Transverse colon (tissue), 4 donors: ENCODE measurements around the gene NR1D2. TPM values are rescaled to one million over a fixed set of nuclear protein-coding genes. Genes with fewer than 3 reads are reported as not detected.

Experiments
- DNase-seq: peaks from one replicate; pipeline ENCODE4 v3.0.0-alpha.2; 2019
- H3K27ac ChIP-seq, 4 donors: fragments of 200-600 bp; sonication (generic); 2 replicates each; pipeline ENCODE4 v1.5.1; 2016 to 2018; ENCODE audit warnings: inconsistent platforms in 4 of 4
- H3K27me3 ChIP-seq: fragments of 200-600 bp; sonication (generic); 2 replicates; pipeline ENCODE4 v1.5.1; 2017; ENCODE audit warnings: inconsistent platforms
- H3K36me3 ChIP-seq, 4 donors: fragments of 200-600 bp; sonication (generic); 2 replicates each; pipeline ENCODE4 v1.5.1; 2017 to 2019; ENCODE audit warnings: inconsistent platforms in 4 of 4
- H3K4me1 ChIP-seq, 4 donors: fragments of 200-600 bp; sonication (generic); 2 replicates each; pipeline ENCODE4 v1.5.1; 2017 to 2020; ENCODE audit warnings: inconsistent platforms in 4 of 4
- H3K4me3 ChIP-seq, 4 donors: fragments of 200-600 bp; sonication (generic); 1 replicate in 1 of 4; 2 replicates in 3 of 4; pipeline versions ENCODE4 v1.5.1 to v1.6.1; 2017 to 2019; ENCODE audit warnings: inconsistent platforms in 4 of 4
- H3K9me3 ChIP-seq, 2 donors: fragments of 200-600 bp; sonication (generic); 2 replicates each; pipeline ENCODE4 v1.5.1; 2017 to 2019; ENCODE audit warnings: inconsistent platforms in 2 of 2
- EP300 ChIP-seq: sonication (generic); formaldehyde crosslinking; IDR thresholded peaks from one replicate; pipeline ENCODE4 v1.6.1; 2017; ENCODE audit warnings: antibody characterized with exemption, low read depth
- POLR2A ChIP-seq: fragments of 450-650 bp; IDR thresholded peaks from one replicate; pipeline ENCODE4 v1.6.1; 2016; ENCODE audit warnings: antibody characterized with exemption, mild to moderate bottlenecking, moderate library complexity
- POLR2AphosphoS5 ChIP-seq, 3 donors: sonication (generic); formaldehyde crosslinking; IDR thresholded peaks; one replicate each; pipeline ENCODE4 v1.6.1; 2016; ENCODE audit warnings: antibody characterized with exemption in 3 of 3
- WGBS, 2 donors: methylation state at CpG; one replicate each; pipeline ENCODE4 v1.1.5; 2018; ENCODE audit warnings: low coverage in 1 of 2; 5-methylcytosine and 5-hydroxymethylcytosine counted together
- in situ Hi-C, 4 donors: fragments of 200-750 bp; cut with MboI; loops; one replicate each; pipeline versions ENCODE4 v1.15.0 to v1.15.1; 2017; ENCODE audit warnings: low sequenced_read_pairs in 3 of 4, low pct_ligation_motif_present in 1 of 4, low pct_unique_long_range_greater_than_20kb in 1 of 4
- intact Hi-C: fragments of 100-400 bp; cut with DNase I; formaldehyde crosslinking; loops from one replicate; pipeline ENCODE4 v1.15.1; 2023; ENCODE audit warnings: low total_unique reads
- total RNA-seq, 4 donors: library from RNA; depleted of rRNA; stranded (reverse); fragments of >200 nt; gene quantifications; one replicate each; pipeline ENCODE4 v1.1.0, GENCODE V29; 2016
- TF ChIP-seq, protein P1 (sequence below), 5 experiments: fragments of 200-600 bp in 3 of 5; fragments of 450-650 bp in 2 of 5; sonication (generic) in 3 of 5; IDR thresholded peaks; 1 replicate in 2 of 5; 2 replicates in 3 of 5; pipeline ENCODE4 v1.5.1; 2016 to 2017; ENCODE audit warnings: antibody characterized with exemption in 5 of 5, inconsistent platforms in 3 of 5, mild to moderate bottlenecking in 2 of 5, moderate library complexity in 1 of 5

The NR1D2 gene
- total RNA-seq, 4 donors from 2014 or later, result 21.9 to 34.8 (median 26.9) TPM

DNA sequence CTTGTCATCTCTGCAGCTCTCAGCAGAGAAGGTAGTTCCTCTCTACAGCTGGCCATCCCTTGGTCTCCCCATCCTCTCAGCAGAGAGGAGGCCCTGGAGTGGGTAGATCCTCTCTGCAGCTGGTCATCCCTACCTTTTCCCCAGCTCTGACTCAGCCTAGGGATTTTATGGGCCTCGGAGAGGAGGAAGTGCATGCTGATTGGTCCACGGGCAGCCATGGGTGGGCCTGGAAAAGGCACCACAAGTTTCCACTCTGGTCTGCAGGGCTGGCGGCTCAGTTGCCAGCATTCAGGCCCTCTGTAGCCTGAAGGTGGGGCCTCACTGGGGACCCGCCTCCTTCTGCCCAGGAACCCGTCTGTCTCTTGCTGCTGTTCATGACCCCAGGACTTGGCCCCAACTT, 36.9 kb downstream of the NR1D2 start:
- no peaks in the 10 kb centered on the region for H3K27me3 ChIP-seq
- H3K36me3 ChIP-seq, result peaks cover 0 to 3% (median 1%) of the 10 kb centered on the region in 4 donors
- H3K4me3 ChIP-seq, result no peak overlapping the region
- H3K27ac ChIP-seq, result no peak overlapping the region
- H3K9me3 ChIP-seq, result no peaks in the 10 kb centered on the region
- peaks cover 0 to 6% (median 2%) of the 10 kb centered on the region in 4 donors for H3K4me1 ChIP-seq
- intact Hi-C loops, result no loop called here
- no peak for DNase-seq
- in situ Hi-C loops, result loop anchor here in 2 of 4 donors (25.0 kb wide), 2 partner anchors 255 to 705 kb away; no protein-coding TSS in a partner anchor
- WGBS, 2 donors, result 85% methylated on average over 5 of the region's 5 CpGs; no CpG with 5 or more reads in 1 of the 2 donors
- TF ChIP-seq, protein P1, sequence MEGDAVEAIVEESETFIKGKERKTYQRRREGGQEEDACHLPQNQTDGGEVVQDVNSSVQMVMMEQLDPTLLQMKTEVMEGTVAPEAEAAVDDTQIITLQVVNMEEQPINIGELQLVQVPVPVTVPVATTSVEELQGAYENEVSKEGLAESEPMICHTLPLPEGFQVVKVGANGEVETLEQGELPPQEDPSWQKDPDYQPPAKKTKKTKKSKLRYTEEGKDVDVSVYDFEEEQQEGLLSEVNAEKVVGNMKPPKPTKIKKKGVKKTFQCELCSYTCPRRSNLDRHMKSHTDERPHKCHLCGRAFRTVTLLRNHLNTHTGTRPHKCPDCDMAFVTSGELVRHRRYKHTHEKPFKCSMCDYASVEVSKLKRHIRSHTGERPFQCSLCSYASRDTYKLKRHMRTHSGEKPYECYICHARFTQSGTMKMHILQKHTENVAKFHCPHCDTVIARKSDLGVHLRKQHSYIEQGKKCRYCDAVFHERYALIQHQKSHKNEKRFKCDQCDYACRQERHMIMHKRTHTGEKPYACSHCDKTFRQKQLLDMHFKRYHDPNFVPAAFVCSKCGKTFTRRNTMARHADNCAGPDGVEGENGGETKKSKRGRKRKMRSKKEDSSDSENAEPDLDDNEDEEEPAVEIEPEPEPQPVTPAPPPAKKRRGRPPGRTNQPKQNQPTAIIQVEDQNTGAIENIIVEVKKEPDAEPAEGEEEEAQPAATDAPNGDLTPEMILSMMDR (IDR thresholded peaks at IDR 0.05), result no peak
- no peak for TF ChIP-seq EP300
- TF ChIP-seq POLR2A, result no peak
- TF ChIP-seq POLR2AphosphoS5 (IDR thresholded peaks at IDR 0.05), result no peak

DNA sequence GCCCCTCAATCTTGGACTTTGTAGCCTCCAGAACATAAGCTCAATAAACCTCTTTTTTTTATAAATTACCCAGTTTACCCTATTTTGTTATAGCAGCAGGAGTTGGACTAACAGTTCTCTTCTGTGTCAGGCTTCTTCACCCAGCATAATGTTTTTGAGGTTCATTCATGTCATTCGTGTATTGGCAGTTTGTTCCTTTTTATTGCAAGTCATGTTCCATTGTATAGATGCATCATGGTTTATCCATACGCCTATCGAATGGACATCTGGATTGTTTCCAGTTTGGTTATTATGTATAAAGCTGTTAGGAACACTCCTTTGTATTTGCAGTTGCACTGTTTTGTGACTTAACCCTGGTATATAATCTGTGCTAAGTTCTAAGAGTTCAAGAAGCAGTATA, 39.8 kb downstream of the NR1D2 start:
- intact Hi-C loops (no loop called here), in situ Hi-C loops (loop anchor here in 2 of 4 donors (25.0 kb wide), 2 partner anchors 252 to 702 kb away; no protein-coding TSS in a partner anchor)
- no peak for DNase-seq
- WGBS, 2 donors, result 93% methylated on average over 3 of the region's 3 CpGs
- H3K36me3 ChIP-seq, result no peaks in the 10 kb centered on the region
- no peak overlapping the region for H3K4me3 ChIP-seq
- H3K27me3 ChIP-seq, result no peaks in the 10 kb centered on the region
- H3K9me3 ChIP-seq, result no peaks in the 10 kb centered on the region
- H3K27ac ChIP-seq, result no peak overlapping the region
- no peaks in the 10 kb centered on the region for H3K4me1 ChIP-seq
- TF ChIP-seq EP300 (no peak), POLR2A (no peak), POLR2AphosphoS5 (IDR thresholded peaks at IDR 0.05) (no peak)
- TF ChIP-seq, protein P1 (IDR thresholded peaks at IDR 0.05), result no peak

DNA sequence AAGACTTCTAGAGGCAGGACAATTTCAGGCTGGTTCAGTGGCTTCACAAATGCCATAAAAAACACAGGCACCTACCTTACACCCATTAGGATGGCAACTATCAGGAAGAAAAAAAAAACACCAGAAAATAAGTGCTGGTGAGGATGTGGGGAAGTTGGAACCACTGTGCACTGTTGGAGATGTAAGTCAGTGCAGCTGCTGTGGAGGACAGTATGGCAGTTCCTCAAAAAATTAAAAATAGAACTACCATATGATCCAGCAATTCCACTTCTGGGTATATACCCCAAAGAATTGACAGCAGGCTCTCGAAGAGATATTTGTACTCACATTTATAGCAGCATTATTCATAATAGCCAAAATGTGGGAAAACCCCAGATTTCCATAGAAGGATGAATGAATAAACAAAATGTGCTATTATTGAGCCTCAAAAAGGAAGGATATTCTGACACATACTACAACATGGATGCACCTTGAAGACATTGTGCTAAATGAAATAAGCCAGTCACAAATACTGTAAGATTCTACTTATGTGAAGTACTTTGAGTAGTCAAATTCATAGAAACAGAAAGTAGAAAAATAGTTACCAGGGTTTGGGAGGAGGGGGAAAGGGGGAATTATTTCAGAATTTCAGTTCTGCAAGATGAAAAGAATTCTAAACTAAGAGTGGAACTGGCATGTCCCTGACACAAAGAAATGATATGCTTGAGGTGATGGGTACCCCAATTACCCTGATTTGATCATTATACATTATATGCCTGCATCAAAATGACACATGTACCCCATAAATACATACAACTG, 40.9 kb downstream of the NR1D2 start:
- Histone ChIP-seq H3K9me3 (no peaks in the 10 kb centered on the region), H3K36me3 (no peaks in the 10 kb centered on the region), H3K27me3 (no peaks in the 10 kb centered on the region), H3K4me3 (no peak overlapping the region), H3K27ac (no peak overlapping the region), H3K4me1 (no peaks in the 10 kb centered on the region)
- intact Hi-C loops, result no loop called here
- in situ Hi-C loops, result loop anchor here in 2 of 4 donors (25.0 kb wide), 2 partner anchors 251 to 701 kb away; no protein-coding TSS in a partner anchor
- WGBS, 2 donors, result 52 to 67% methylated on average over 1 of the region's 1 CpG
- DNase-seq, result no peak
- TF ChIP-seq, protein P1 (IDR thresholded peaks at IDR 0.05), result no peak
- no peak for TF ChIP-seq POLR2AphosphoS5 (IDR thresholded peaks at IDR 0.05)

DNA sequence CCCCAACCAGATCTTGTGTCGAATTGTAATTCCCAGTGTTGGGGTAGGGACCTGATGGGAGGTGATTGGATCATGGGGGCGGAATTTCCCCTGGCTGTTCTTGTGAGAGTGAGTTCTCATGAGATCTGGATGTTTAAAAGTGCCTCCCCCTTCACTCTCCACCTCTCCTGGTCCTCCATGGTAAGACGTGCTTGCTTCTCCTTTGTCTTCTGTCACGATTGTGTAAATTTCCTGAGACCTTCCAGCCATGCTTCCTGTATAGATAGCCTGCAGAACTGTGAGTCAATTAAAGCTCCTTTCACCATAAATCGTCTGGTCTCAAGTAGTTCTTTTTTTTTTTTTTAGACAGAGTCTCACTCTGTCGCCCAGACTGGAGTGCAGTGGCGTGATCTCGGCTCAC, 42.3 kb downstream of the NR1D2 start:
- peaks cover 0 to 13% (median 3%) of the 10 kb centered on the region in 4 donors for H3K4me1 ChIP-seq
- H3K27me3 ChIP-seq, result no peaks in the 10 kb centered on the region

More for the DNA sequence above, 42.3 kb downstream of the NR1D2 start:
- H3K27ac ChIP-seq, result no peak overlapping the region
- in situ Hi-C loops, result loop anchor here in 2 of 4 donors (25.0 kb wide), 2 partner anchors 250 to 700 kb away; no protein-coding TSS in a partner anchor
- H3K4me3 ChIP-seq, result no peak overlapping the region
- no peaks in the 10 kb centered on the region for H3K36me3 ChIP-seq
- TF ChIP-seq POLR2AphosphoS5 (IDR thresholded peaks at IDR 0.05) (no peak), POLR2A (no peak), EP300 (no peak)
- TF ChIP-seq, protein P1 (IDR thresholded peaks at IDR 0.05), result no peak
- H3K9me3 ChIP-seq, result no peaks in the 10 kb centered on the region
- WGBS, 2 donors, result 61 to 85% methylated on average over 3 to 8 of the region's 8 CpGs
- DNase-seq, result no peak
- intact Hi-C loops, result no loop called here
